GOT3 (cell line): ENCODE measurements around the gene POFUT2.

ENCODE experiments used
- DNase-seq: peaks from one replicate; lab custom pipeline; 2025; ENCODE audit warnings: mixed read lengths; lab: John Stamatoyannopoulos, UW

Gene POFUT2

GRCh38 chr21:45282283-45283034, 5.2 kb downstream of the POFUT2 start:
- DNase-seq: no peak

- DNase-seq: no peak
These were observed 6.0 kb downstream of the POFUT2 start for GRCh38 chr21:45281411-45282282.

- DNase-seq: no peak
These were observed 6.7 kb downstream of the POFUT2 start for GRCh38 chr21:45280969-45281368.

- DNase-seq: no peak
These were observed 7.4 kb downstream of the POFUT2 start for GRCh38 chr21:45280178-45280821.

- DNase-seq: no peak
These were observed 8.1 kb downstream of the POFUT2 start for GRCh38 chr21:45279446-45280177.

GRCh38 chr21:45278156-45278911, 9.4 kb downstream of the POFUT2 start:
- no peak for DNase-seq

- no peak for DNase-seq
These were observed 10.3 kb downstream of the POFUT2 start for GRCh38 chr21:45277101-45278045.

GRCh38 chr21:45276596-45276995, 11.1 kb downstream of the POFUT2 start:
- DNase-seq: no peak

- DNase-seq: no peak
These were observed 17.3 kb downstream of the POFUT2 start for GRCh38 chr21:45270306-45270821.

GRCh38 chr21:45269861-45270260, 17.8 kb downstream of the POFUT2 start:
- no peak for DNase-seq

- DNase-seq: no peak
These were observed 20.3 kb downstream of the POFUT2 start for GRCh38 chr21:45267390-45267760.

- DNase-seq: no peak
These were observed 20.9 kb downstream of the POFUT2 start for GRCh38 chr21:45266518-45267389.

- no peak for DNase-seq
These were observed 21.8 kb downstream of the POFUT2 start for GRCh38 chr21:45265721-45266517.

GRCh38 chr21:45264912-45265515, 22.7 kb downstream of the POFUT2 start:
- DNase-seq: no peak

- no peak for DNase-seq
These were observed 23.4 kb downstream of the POFUT2 start for GRCh38 chr21:45264146-45264911.

- DNase-seq: no peak
These were observed 24.2 kb downstream of the POFUT2 start for GRCh38 chr21:45263534-45263933.

- no peak for DNase-seq
These were observed 25.1 kb downstream of the POFUT2 start for GRCh38 chr21:45262616-45263015.
